ENCODE data around the gene TNFAIP8. TPM values are rescaled to one million over a fixed set of nuclear protein-coding genes. Genes with fewer than 3 reads are reported as not detected.

TNFAIP8 gene
- total and polyA plus RNA-seq, 2 of the 13 experiments (the other 11 are each of a cell fraction or from before 2014, with no cell fraction given) = 6.4 to 11.2 TPM

GRCh38 chr5:119344231-119344630, 11.6 kb upstream of the TNFAIP8 start:
- Histone ChIP-seq H3K79me2 (ENCODE audit: insufficient read depth, low read length) (no peaks in the 10 kb centered on the region), H3K27ac (ENCODE audit: extremely low read length, insufficient read depth, low read length) (no peak overlapping the region), H3K4me1 (ENCODE audit: insufficient read depth, low read length) (no peaks in the 10 kb centered on the region), H3K9me3 (ENCODE audit: low read length) (no peaks in the 10 kb centered on the region), H3K36me3 (replicated peaks in 1 of 2; ENCODE audit: control insufficient read depth in 1 of 2, insufficient read depth in 2 of 2, low read length in 2 of 2) (no peaks in the 10 kb centered on the region), H3K27me3 (ENCODE audit: control insufficient read depth in 1 of 2, insufficient read depth in 2 of 2, low read length in 2 of 2) (no peaks in the 10 kb centered on the region), H3K4me2 (ENCODE audit: low read depth, low read length) (no peak overlapping the region), H3K9ac (ENCODE audit: insufficient read depth, low read depth, low read length) (no peak overlapping the region), H4K20me1 (ENCODE audit: insufficient read depth, low read length) (no peaks in the 10 kb centered on the region), H3K4me3 (replicated peaks in 1 of 3; ENCODE audit: insufficient read depth in 1 of 3, low read depth in 2 of 3, low read length in 3 of 3) (no peak overlapping the region), H2AFZ (ENCODE audit: low read length) (no peak overlapping the region)
- ChIA-PET POLR2A (no interaction called here), CTCF (ENCODE audit: low intra/inter-chr PET ratio, low total read pairs) (no interaction called here)
- no TSS peak for BruUV-seq (replicated peaks)
- intact Hi-C loops (cut with micrococcal nuclease; ENCODE audit: unreplicated experiment) (no loop called here), in situ Hi-C loops (cut with HindIII; ENCODE audit: extremely low pct_ligation_motif_present, low pct_unique_long_range_greater_than_20kb) (no loop called here)
- ATAC-seq (no peak), DNase-seq (ENCODE audit: low spot score) (no peak), FAIRE-seq (no peak)
- 100% methylated on average over 2 of the region's 2 CpGs for WGBS (ENCODE audit: low lambda C conversion rate)
- no peak for TF ChIP-seq SIX1 (CRISPR knock-in tag; IDR thresholded peaks at IDR 0.05; ENCODE audit: borderline replicate concordance)
- no peak for TF ChIP-seq SRSF1 (optimal IDR thresholded peaks at IDR 0.05; ENCODE audit: low read depth, low read length)
- TF ChIP-seq ARNT (IDR thresholded peaks at IDR 0.05) = no peak
- TF ChIP-seq REPIN1 (CRISPR knock-in tag; IDR thresholded peaks at IDR 0.05; ENCODE audit: borderline replicate concordance, low read depth) = no peak
- TF ChIP-seq ZNF207 (IDR thresholded peaks at IDR 0.05; ENCODE audit: borderline replicate concordance) = no peak
- TF ChIP-seq, protein P1, sequence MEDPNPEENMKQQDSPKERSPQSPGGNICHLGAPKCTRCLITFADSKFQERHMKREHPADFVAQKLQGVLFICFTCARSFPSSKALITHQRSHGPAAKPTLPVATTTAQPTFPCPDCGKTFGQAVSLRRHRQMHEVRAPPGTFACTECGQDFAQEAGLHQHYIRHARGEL (CRISPR knock-in tag; IDR thresholded peaks at IDR 0.05) = no peak
- TF ChIP-seq AGO1 (IDR thresholded peaks at IDR 0.05; ENCODE audit: low read depth, low read length, poor library complexity, severe bottlenecking) = no peak

GRCh38 chr5:119345861-119346260, 10.0 kb upstream of the TNFAIP8 start:
- in situ Hi-C loops (cut with HindIII; ENCODE audit: extremely low pct_ligation_motif_present, low pct_unique_long_range_greater_than_20kb) = no loop called here
- no peaks in the 10 kb centered on the region for H3K27me3 ChIP-seq (ENCODE audit: control insufficient read depth in 1 of 2, insufficient read depth in 2 of 2, low read length in 2 of 2)
- no peaks in the 10 kb centered on the region for H3K4me1 ChIP-seq (ENCODE audit: insufficient read depth, low read length)
- DNase-seq (ENCODE audit: low spot score) (no peak), FAIRE-seq (no peak), ATAC-seq (no peak)
- H3K79me2 ChIP-seq (ENCODE audit: insufficient read depth, low read length) = no peaks in the 10 kb centered on the region
- WGBS (ENCODE audit: low lambda C conversion rate) = 88% methylated on average over 3 of the region's 3 CpGs
- no peaks in the 10 kb centered on the region for H3K36me3 ChIP-seq (replicated peaks in 1 of 2; ENCODE audit: control insufficient read depth in 1 of 2, insufficient read depth in 2 of 2, low read length in 2 of 2)
- no peaks in the 10 kb centered on the region for H3K9me3 ChIP-seq (ENCODE audit: low read length)
- POLR2A ChIA-PET = no interaction called here
- intact Hi-C loops (cut with micrococcal nuclease; ENCODE audit: unreplicated experiment) = no loop called here
- BruUV-seq (replicated peaks) = no TSS peak
- H2AFZ ChIP-seq (ENCODE audit: low read length) = no peak overlapping the region
- CTCF ChIA-PET (ENCODE audit: low intra/inter-chr PET ratio, low total read pairs) = no interaction called here
- no peak overlapping the region for H3K4me2 ChIP-seq (ENCODE audit: low read depth, low read length)
- H3K9ac ChIP-seq (ENCODE audit: insufficient read depth, low read depth, low read length) = no peak overlapping the region
- no peak overlapping the region for H3K27ac ChIP-seq (ENCODE audit: extremely low read length, insufficient read depth, low read length)
- no peak overlapping the region for H3K4me3 ChIP-seq (replicated peaks in 1 of 3; ENCODE audit: insufficient read depth in 1 of 3, low read depth in 2 of 3, low read length in 3 of 3)
- no peaks in the 10 kb centered on the region for H4K20me1 ChIP-seq (ENCODE audit: insufficient read depth, low read length)
- TF ChIP-seq ZNF431 (CRISPR knock-in tag; IDR thresholded peaks at IDR 0.05; ENCODE audit: borderline replicate concordance, low read depth) = no peak
- TF ChIP-seq IRX3 (CRISPR knock-in tag; IDR thresholded peaks at IDR 0.05; ENCODE audit: borderline replicate concordance, low read depth) = no peak
- TF ChIP-seq ZBTB44 (CRISPR knock-in tag; IDR thresholded peaks at IDR 0.05) = no peak
- no peak for TF ChIP-seq BCL6 (CRISPR knock-in tag; IDR thresholded peaks at IDR 0.05)
- TF ChIP-seq TAF15 (IDR thresholded peaks at IDR 0.05; ENCODE audit: low read depth, low read length, poor library complexity, severe bottlenecking) = no peak
- TF ChIP-seq, protein P2, sequence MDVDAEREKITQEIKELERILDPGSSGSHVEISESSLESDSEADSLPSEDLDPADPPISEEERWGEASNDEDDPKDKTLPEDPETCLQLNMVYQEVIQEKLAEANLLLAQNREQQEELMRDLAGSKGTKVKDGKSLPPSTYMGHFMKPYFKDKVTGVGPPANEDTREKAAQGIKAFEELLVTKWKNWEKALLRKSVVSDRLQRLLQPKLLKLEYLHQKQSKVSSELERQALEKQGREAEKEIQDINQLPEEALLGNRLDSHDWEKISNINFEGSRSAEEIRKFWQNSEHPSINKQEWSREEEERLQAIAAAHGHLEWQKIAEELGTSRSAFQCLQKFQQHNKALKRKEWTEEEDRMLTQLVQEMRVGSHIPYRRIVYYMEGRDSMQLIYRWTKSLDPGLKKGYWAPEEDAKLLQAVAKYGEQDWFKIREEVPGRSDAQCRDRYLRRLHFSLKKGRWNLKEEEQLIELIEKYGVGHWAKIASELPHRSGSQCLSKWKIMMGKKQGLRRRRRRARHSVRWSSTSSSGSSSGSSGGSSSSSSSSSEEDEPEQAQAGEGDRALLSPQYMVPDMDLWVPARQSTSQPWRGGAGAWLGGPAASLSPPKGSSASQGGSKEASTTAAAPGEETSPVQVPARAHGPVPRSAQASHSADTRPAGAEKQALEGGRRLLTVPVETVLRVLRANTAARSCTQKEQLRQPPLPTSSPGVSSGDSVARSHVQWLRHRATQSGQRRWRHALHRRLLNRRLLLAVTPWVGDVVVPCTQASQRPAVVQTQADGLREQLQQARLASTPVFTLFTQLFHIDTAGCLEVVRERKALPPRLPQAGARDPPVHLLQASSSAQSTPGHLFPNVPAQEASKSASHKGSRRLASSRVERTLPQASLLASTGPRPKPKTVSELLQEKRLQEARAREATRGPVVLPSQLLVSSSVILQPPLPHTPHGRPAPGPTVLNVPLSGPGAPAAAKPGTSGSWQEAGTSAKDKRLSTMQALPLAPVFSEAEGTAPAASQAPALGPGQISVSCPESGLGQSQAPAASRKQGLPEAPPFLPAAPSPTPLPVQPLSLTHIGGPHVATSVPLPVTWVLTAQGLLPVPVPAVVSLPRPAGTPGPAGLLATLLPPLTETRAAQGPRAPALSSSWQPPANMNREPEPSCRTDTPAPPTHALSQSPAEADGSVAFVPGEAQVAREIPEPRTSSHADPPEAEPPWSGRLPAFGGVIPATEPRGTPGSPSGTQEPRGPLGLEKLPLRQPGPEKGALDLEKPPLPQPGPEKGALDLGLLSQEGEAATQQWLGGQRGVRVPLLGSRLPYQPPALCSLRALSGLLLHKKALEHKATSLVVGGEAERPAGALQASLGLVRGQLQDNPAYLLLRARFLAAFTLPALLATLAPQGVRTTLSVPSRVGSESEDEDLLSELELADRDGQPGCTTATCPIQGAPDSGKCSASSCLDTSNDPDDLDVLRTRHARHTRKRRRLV (CRISPR knock-in tag; IDR thresholded peaks at IDR 0.05) = no peak

Measured in HepG2 (cell line).